GM23248 (cell line): ENCODE measurements around the gene CLIC5. TPM values are rescaled to one million over a fixed set of nuclear protein-coding genes. Genes with fewer than 3 reads are reported as not detected.
A peak's percentile ranks its signal among the peaks of the same experiment; 100 is the strongest.

Experiments used
- DNase-seq: peaks from one replicate; pipeline ENCODE4 v3.0.0-alpha.2; 2015
- H2AFZ ChIP-seq: fragments of 200-600 bp; sonication (generic); 2 replicates; pipeline ENCODE4 v1.6.1; 2016; ENCODE audit warnings: antibody characterized with exemption
- H3F3A ChIP-seq: fragments of 200-600 bp; sonication (generic); 2 replicates; pipeline ENCODE4 v1.6.1; 2016; ENCODE audit warnings: mild to moderate bottlenecking, antibody characterized with exemption, mixed run types; ENCODE audit not compliant: insufficient read depth
- H3K27ac ChIP-seq: fragments of 200-600 bp; sonication (generic); 2 replicates; pipeline ENCODE4 v1.5.1; 2016; ENCODE audit warnings: mild to moderate bottlenecking
- H3K27me3 ChIP-seq: fragments of 200-600 bp; sonication (generic); replicated peaks from 2 replicates; pipeline ENCODE4 v1.6.1; 2016; ENCODE audit warnings: mild to moderate bottlenecking; ENCODE audit not compliant: insufficient read depth
- H3K36me3 ChIP-seq: fragments of 200-600 bp; sonication (generic); 2 replicates; pipeline ENCODE4 v1.6.1; 2016; ENCODE audit warnings: low read depth, mild to moderate bottlenecking
- H3K4me1 ChIP-seq: fragments of 200-600 bp; sonication (generic); 2 replicates; pipeline ENCODE4 v1.6.1; 2016; ENCODE audit warnings: mild to moderate bottlenecking; ENCODE audit not compliant: insufficient read depth
- H3K4me2 ChIP-seq: fragments of 200-600 bp; sonication (generic); one replicate; pipeline ENCODE4 v1.6.1; 2016; ENCODE audit warnings: mild to moderate bottlenecking; ENCODE audit not compliant: unreplicated experiment
- H3K4me3 ChIP-seq: fragments of 200-600 bp; sonication (generic); 2 replicates; pipeline ENCODE4 v1.5.1; 2016; ENCODE audit warnings: mild to moderate bottlenecking
- H3K79me2 ChIP-seq: fragments of 200-600 bp; sonication (generic); 2 replicates; pipeline ENCODE4 v1.6.1; 2016; ENCODE audit warnings: mild to moderate bottlenecking; ENCODE audit not compliant: insufficient read depth
- H3K9ac ChIP-seq: fragments of 200-600 bp; sonication (generic); 2 replicates; pipeline ENCODE4 v1.6.1; 2016; ENCODE audit warnings: mild to moderate bottlenecking
- H3K9me2 ChIP-seq: fragments of 200-600 bp; sonication (generic); 2 replicates; pipeline ENCODE4 v1.6.1; 2016; ENCODE audit warnings: mixed run types, mild to moderate bottlenecking, moderate library complexity; ENCODE audit not compliant: insufficient read depth
- H3K9me3 ChIP-seq: fragments of 200-600 bp; sonication (generic); one replicate; pipeline ENCODE4 v1.6.1; 2017; ENCODE audit warnings: low read depth
- H4K20me1 ChIP-seq: fragments of 200-600 bp; sonication (generic); 2 replicates; pipeline ENCODE4 v1.6.0; 2016; ENCODE audit not compliant: insufficient read depth
- EZH2 ChIP-seq: fragments of 200-600 bp; sonication (generic); IDR thresholded peaks from 2 replicates; pipeline ENCODE4 v1.6.1; 2018; ENCODE audit warnings: antibody characterized with exemption, mild to moderate bottlenecking; ENCODE audit not compliant: insufficient read depth, poor library complexity, severe bottlenecking
- EZH2phosphoT487 ChIP-seq: fragments of 200-600 bp; sonication (generic); IDR thresholded peaks from 2 replicates; pipeline ENCODE4 v1.6.1; 2018; ENCODE audit warnings: antibody characterized with exemption, moderate library complexity, mild to moderate bottlenecking, low read depth; ENCODE audit not compliant: insufficient read depth
- WGBS, 2 experiments: methylation state at CpG; one replicate each; pipeline ENCODE4 v1.1.6; 2015 to 2017; ENCODE audit warnings: low lambda C conversion rate in 2 of 2, low coverage in 1 of 2; ENCODE audit errors: missing lambda C conversion rate in 2 of 2; 5-methylcytosine and 5-hydroxymethylcytosine counted together
- in situ Hi-C: fragments of 300-500 bp; cut with MboI; formaldehyde crosslinking; loops from 2 replicates; pipeline ENCODE4 v1.15.0; 2020
- polyA plus RNA-seq: library from polyadenylated mRNA; unstranded; fragments of >200 nt; fragmentation: Nextera tagmentation; extraction: Ambion mirVana; gene quantifications from 2 replicates; pipeline ENCODE4 v1.2.1, GENCODE V29; 2016
- total RNA-seq: library from RNA; depleted of rRNA; stranded (reverse); fragments of >200 nt; shearing (Covaris generic); gene quantifications from 2 replicates; pipeline ENCODE4 v1.2.3, GENCODE V29; 2014

CLIC5 gene
- total and polyA plus RNA-seq, 2 experiments from 2014 or later: not detected

DNA sequence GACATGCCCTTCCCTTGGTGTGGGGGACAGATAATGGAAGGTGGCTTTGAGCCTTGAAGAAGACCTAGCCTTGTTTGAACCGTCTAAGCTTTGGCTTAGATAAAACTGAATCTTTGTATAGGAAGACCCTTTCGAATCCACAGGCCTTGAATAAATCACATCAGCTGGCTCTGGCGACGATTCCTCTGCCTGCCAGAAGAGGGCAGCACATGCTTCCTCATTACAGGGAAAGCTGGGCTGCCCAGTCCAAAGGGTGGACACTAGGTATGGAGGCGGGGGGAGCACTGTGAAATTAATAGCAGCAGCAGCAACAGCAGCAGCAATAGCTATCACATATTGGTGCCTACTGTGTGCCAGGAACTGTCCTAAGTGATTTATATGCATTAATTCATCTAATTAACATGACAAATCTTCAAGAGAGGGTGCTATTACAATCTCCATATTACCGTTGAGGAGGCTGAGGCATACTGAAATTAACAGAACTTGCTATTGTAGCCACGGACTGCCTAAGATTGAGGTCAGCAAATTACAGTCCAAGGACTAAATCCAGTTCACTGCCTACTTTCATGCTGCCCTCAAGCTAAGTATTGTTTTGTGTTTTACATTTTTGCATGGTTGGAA is 85.1 kb downstream of the CLIC5 start:
- no peak overlapping the region for H3K27ac ChIP-seq
- in situ Hi-C loops: no loop called here
- H3K9me2 ChIP-seq: no peaks in the 10 kb centered on the region
- peak; percentile 67 for DNase-seq
- H3K4me1 ChIP-seq: no peaks in the 10 kb centered on the region
- H3K4me2 ChIP-seq: no peak overlapping the region
- no peak overlapping the region for H2AFZ ChIP-seq
- TF ChIP-seq EZH2phosphoT487 (no peak), EZH2 (no peak)
- H3K9ac ChIP-seq: no peak overlapping the region
- H3K79me2 ChIP-seq: no peaks in the 10 kb centered on the region
- H3K4me3 ChIP-seq: no peak overlapping the region
- no peaks in the 10 kb centered on the region for H3K9me3 ChIP-seq
- 3% methylated on average over 7 of the region's 7 CpGs for WGBS, 2 experiments
- H3F3A ChIP-seq: no peaks in the 10 kb centered on the region
- H3K36me3 ChIP-seq: no peaks in the 10 kb centered on the region
- peaks cover 4% of the 10 kb centered on the region; the same call in 1 of the 2 replicates for H3K27me3 ChIP-seq
- H4K20me1 ChIP-seq: no peaks in the 10 kb centered on the region

DNA sequence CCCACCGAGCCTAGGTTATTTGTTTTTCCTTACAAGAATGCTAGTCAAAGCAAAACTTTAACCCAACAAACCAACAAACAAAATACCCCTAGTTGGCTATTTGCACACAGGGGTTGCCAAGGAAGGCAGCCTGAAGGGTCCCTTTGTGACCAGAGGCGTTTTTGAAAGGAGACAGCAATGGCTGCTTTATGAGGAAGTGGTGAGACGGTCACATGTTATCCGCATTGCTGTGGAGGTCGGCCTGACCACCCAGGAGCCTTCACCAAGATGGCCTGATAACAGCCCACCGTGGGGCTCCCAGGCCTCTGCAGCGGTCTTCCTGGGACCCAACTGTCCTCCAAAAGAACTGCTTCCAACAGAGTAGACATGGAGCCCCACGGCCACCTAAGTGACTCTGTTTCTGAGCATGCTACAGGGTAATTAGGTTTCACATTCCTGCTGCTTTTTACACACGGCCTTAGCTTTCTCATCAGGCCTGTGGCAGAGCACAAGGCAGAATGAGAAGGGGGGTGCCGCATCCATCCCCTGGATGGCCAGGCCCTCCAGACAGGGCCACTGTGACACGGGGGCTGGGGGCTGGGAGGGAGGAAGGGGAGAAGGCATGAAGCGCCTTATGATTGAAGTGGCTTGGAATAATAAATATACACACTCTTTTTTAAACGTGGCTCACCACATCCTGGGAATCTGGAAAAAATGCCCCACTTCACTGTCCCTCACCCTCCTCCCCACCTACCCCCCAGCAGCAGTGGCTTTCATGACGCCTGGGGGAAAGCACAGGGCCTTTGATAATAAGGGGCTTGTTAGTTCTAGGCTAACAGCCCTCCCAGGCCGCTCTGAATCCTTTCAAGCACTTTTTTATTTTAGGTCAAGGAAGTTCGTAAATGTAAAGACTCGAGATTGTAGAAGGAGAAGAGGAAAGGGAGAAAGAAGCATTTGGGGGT is 86.0 kb downstream of the CLIC5 start:
- no peak overlapping the region for H3K27ac ChIP-seq
- no peaks in the 10 kb centered on the region for H4K20me1 ChIP-seq
- no peaks in the 10 kb centered on the region for H3K9me2 ChIP-seq
- 69 to 70% methylated on average over 16 to 17 of the region's 17 CpGs for WGBS, 2 experiments
- no peaks in the 10 kb centered on the region for H3K36me3 ChIP-seq
- no peaks in the 10 kb centered on the region for H3K9me3 ChIP-seq
- H3F3A ChIP-seq: no peaks in the 10 kb centered on the region
- H3K9ac ChIP-seq: no peak overlapping the region
- no peak overlapping the region for H3K4me3 ChIP-seq
- H2AFZ ChIP-seq: no peak overlapping the region
- H3K4me2 ChIP-seq: no peak overlapping the region
- no peak for DNase-seq
- TF ChIP-seq EZH2phosphoT487 (no peak), EZH2 (no peak)
- no peaks in the 10 kb centered on the region for H3K79me2 ChIP-seq
- peaks cover 4% of the 10 kb centered on the region; the same call in 1 of the 2 replicates for H3K27me3 ChIP-seq
- in situ Hi-C loops: loop anchor here (10.0 kb wide), 1 partner anchor 1285 kb away; no protein-coding TSS in a partner anchor
- no peaks in the 10 kb centered on the region for H3K4me1 ChIP-seq

DNA sequence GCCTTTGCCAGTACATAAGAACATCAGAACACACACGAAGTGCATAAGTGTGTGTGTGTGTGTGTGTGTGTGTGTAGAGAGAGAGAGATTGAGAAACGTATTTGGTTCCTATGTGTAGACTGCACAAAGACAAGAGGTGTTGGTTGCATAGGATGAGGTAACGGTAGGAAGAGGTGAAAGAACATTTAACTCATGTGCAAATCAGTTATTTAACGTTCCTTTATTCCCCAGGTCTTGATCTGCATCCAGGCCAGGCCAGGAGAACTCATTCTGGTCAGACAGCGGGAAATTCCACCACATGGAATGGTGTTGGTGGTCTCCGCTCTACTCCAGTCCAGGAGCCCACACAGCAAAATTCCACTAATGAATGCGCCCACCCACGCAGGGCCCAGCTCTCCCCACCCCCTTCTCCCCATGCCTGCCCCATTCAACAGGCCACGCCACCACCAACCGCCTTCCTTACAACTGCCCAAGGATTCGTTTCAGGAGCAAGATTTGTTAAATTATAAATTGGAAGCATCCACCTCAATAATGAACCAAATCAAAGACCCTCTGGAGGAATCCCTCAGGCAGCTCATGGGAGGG is 86.8 kb downstream of the CLIC5 start:
- in situ Hi-C loops: loop anchor here (10.0 kb wide), 1 partner anchor 1284 kb away; no protein-coding TSS in a partner anchor
- Histone ChIP-seq H4K20me1 (no peaks in the 10 kb centered on the region), H3F3A (0 out of 2 replicates have a peak, but pooled peaks cover 7% of the 10 kb centered on the region), H2AFZ (no peak overlapping the region), H3K4me2 (no peak overlapping the region), H3K9me3 (no peaks in the 10 kb centered on the region), H3K4me3 (no peak overlapping the region), H3K27me3 (peaks cover 4% of the 10 kb centered on the region; the same call in 1 of the 2 replicates), H3K27ac (no peak overlapping the region), H3K79me2 (no peaks in the 10 kb centered on the region), H3K4me1 (peaks cover 6% of the 10 kb centered on the region; the same call in 1 of the 2 replicates), H3K36me3 (no peaks in the 10 kb centered on the region), H3K9ac (no peak overlapping the region), H3K9me2 (no peaks in the 10 kb centered on the region)
- 86% methylated on average over 11 of the region's 11 CpGs for WGBS, 2 experiments
- DNase-seq: no peak
- TF ChIP-seq EZH2: no peak
- TF ChIP-seq EZH2phosphoT487: no peak
